ENCODE data around the gene MPEG1. TPM values are rescaled to one million over a fixed set of nuclear protein-coding genes. Genes with fewer than 3 reads are reported as not detected.
A peak's percentile ranks its signal among the peaks of the same experiment; 100 is the strongest.

MPEG1 gene
- total and polyA plus RNA-seq, 2 of the 13 experiments (the other 11 are each of a cell fraction or from before 2014, with no cell fraction given) = not detected

DNA sequence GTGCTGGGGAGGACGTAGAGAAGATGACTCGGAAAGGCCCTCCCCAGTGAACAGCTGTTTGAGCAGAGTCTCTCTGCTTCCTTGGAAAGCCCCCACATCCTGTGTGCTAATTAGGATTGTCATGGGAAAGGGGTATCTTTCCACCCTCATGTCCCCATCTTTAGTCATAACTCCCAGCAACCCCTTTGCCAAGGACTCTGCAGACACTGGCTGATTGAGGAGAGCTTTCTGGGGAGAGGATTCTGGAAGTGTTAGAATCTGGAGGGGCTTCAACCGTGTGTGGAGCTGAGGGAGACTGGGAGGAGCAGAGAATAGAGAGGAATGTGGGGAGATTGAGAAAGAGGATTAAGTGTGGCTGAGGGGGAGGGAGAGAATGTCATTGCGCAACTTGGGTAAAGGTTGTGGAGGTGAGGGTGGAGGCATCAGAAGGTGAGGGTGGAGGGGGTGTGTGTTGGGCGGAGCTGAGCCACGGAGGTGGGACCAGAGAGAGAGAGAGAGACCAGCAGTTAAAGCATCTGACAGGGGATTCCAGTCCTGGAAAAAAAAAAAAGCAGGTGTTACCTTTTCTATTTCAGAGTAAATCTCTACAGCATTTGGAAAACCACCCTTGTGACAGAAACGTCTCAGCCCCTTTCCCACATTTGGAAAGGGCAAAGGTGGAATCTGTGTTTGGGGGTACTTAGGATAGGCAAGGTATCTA is 38.6 kb downstream of the MPEG1 start (continued):
- TF ChIP-seq RNF219 (CRISPR knock-in tag; IDR thresholded peaks at IDR 0.05) (no peak), TAF1 (CRISPR knock-in tag; IDR thresholded peaks at IDR 0.05) (no peak), ISX (CRISPR knock-in tag; conservative IDR thresholded peaks at IDR 0.05) (no peak), CERS6 (CRISPR knock-in tag; IDR thresholded peaks at IDR 0.05) (no peak), ZNF101 (CRISPR knock-in tag; IDR thresholded peaks at IDR 0.05; ENCODE audit: borderline replicate concordance, low read depth) (no peak), HNF4A (CRISPR knock-in tag; IDR thresholded peaks at IDR 0.05) (peak; percentile 67), CHCHD3 (CRISPR knock-in tag; IDR thresholded peaks at IDR 0.05) (no peak), ZNF674 (CRISPR knock-in tag; IDR thresholded peaks at IDR 0.05; ENCODE audit: low read depth) (no peak), MEF2D (CRISPR knock-in tag; IDR thresholded peaks at IDR 0.05) (no peak), RARA (CRISPR knock-in tag; IDR thresholded peaks at IDR 0.05) (peak; percentile 86), ZNF431 (CRISPR knock-in tag; IDR thresholded peaks at IDR 0.05; ENCODE audit: borderline replicate concordance, low read depth) (no peak), ZNF224 (CRISPR knock-in tag; IDR thresholded peaks at IDR 0.05) (no peak), NR2F1 (CRISPR knock-in tag; IDR thresholded peaks at IDR 0.05) (peak in 1 of 2 experiments; percentile 38; a peak in 1 of 4 replicates), SYNCRIP (IDR thresholded peaks at IDR 0.05; ENCODE audit: insufficient read depth, low read depth, low read length) (no peak), GFI1 (CRISPR knock-in tag; IDR thresholded peaks at IDR 0.05; ENCODE audit: borderline replicate concordance) (peak; percentile 71; the same call in 1 of the 2 replicates), NRL (CRISPR knock-in tag; IDR thresholded peaks at IDR 0.05; ENCODE audit: borderline replicate concordance) (no peak), ZNF616 (CRISPR knock-in tag; IDR thresholded peaks at IDR 0.05; ENCODE audit: low read depth) (no peak)
- TF ChIP-seq, protein P1, sequence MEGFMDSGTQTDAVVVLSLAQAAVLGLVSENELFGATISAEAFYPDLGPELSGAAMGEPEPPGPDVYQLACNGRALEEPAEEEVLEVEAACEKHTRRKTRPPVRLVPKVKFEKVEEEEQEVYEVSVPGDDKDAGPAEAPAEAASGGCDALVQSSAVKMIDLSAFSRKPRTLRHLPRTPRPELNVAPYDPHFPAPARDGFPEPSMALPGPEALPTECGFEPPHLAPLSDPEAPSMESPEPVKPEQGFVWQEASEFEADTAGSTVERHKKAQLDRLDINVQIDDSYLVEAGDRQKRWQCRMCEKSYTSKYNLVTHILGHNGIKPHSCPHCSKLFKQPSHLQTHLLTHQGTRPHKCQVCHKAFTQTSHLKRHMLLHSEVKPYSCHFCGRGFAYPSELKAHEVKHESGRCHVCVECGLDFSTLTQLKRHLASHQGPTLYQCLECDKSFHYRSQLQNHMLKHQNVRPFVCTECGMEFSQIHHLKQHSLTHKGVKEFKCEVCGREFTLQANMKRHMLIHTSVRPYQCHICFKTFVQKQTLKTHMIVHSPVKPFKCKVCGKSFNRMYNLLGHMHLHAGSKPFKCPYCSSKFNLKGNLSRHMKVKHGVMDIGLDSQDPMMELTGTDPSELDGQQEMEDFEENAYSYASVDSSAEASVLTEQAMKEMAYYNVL (CRISPR knock-in tag; IDR thresholded peaks at IDR 0.05; ENCODE audit: borderline replicate concordance) = no peak
- TF ChIP-seq, protein P2, sequence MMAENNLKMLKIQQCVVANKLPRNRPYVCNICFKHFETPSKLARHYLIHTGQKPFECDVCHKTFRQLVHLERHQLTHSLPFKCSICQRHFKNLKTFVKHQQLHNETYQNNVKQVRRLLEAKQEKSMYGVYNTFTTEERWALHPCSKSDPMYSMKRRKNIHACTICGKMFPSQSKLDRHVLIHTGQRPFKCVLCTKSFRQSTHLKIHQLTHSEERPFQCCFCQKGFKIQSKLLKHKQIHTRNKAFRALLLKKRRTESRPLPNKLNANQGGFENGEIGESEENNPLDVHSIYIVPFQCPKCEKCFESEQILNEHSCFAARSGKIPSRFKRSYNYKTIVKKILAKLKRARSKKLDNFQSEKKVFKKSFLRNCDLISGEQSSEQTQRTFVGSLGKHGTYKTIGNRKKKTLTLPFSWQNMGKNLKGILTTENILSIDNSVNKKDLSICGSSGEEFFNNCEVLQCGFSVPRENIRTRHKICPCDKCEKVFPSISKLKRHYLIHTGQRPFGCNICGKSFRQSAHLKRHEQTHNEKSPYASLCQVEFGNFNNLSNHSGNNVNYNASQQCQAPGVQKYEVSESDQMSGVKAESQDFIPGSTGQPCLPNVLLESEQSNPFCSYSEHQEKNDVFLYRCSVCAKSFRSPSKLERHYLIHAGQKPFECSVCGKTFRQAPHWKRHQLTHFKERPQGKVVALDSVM (CRISPR knock-in tag; IDR thresholded peaks at IDR 0.05) = 0 out of 2 replicates have a peak, but pooled peaks have one; percentile 25
- TF ChIP-seq, protein P3, sequence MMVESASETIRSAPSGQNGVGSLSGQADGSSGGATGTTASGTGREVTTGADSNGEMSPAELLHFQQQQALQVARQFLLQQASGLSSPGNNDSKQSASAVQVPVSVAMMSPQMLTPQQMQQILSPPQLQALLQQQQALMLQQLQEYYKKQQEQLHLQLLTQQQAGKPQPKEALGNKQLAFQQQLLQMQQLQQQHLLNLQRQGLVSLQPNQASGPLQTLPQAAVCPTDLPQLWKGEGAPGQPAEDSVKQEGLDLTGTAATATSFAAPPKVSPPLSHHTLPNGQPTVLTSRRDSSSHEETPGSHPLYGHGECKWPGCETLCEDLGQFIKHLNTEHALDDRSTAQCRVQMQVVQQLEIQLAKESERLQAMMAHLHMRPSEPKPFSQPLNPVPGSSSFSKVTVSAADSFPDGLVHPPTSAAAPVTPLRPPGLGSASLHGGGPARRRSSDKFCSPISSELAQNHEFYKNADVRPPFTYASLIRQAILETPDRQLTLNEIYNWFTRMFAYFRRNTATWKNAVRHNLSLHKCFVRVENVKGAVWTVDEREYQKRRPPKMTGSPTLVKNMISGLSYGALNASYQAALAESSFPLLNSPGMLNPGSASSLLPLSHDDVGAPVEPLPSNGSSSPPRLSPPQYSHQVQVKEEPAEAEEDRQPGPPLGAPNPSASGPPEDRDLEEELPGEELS (CRISPR knock-in tag; IDR thresholded peaks at IDR 0.05) = peak; percentile 72

Data from HepG2 (cell line).